Fibroblast of lung (primary cell): ENCODE data around the gene LZTR1.

ENCODE experiments used
- CTCF ChIP-seq, 2 donors: IDR thresholded peaks in 1 of 2; conservative IDR thresholded peaks in 1 of 2; 1 replicate in 1 of 2; 2 replicates in 1 of 2; pipeline ENCODE4 v1.5.1; 2011 to 2012; ENCODE audit warnings: low read length in 2 of 2, control low read depth in 1 of 2, inconsistent platforms in 1 of 2, low read depth in 1 of 2, mild to moderate bottlenecking in 1 of 2
- EZH2 ChIP-seq: IDR thresholded peaks from 2 replicates; pipeline ENCODE4 v1.5.1; 2012; ENCODE audit warnings: low read length, control low read depth, mild to moderate bottlenecking; ENCODE audit errors: missing control alignments

- TF ChIP-seq EZH2 (no peak), CTCF (conservative IDR thresholded peaks at IDR 0.05 in 1 of 2, IDR thresholded peaks at IDR 0.05 in 1 of 2; ENCODE audit: low read depth in 1 of 2, low read length in 2 of 2) (no peak)
These were observed 48.8 kb downstream of the LZTR1 start for GRCh38 chr22:21030621-21031544.
